GM21381 (cell line): ENCODE results near the gene GARIN5A.

Experiments
- ATAC-seq: cut with Tn5 transposase; IDR thresholded peaks from one replicate; pipeline ENCODE4 v1.9.1; 2021; ENCODE audit warnings: mild to moderate bottlenecking, moderate library complexity; ENCODE audit not compliant: unreplicated experiment

The GARIN5A gene

DNA sequence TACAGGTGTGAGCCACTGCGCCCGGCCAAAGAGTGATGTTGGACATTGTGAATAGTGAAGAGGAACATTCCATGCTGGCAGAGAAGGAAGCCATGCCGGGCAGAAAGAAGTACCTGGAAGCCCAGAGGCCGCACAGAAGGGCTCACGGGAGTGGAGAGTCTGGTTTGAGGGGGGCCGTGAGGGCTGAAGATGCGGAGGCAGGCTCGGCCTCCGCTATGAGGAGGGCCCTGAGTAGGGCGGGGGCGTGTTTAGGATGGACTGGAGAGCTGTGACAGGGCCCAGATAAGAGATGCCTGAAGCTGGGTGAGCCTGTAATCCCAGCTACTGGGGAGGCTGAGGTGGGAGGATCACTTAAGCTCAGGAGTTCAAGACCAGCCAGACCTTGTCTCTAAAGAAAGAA is 32.7 kb upstream of the GARIN5A start:
- no peak for ATAC-seq

DNA sequence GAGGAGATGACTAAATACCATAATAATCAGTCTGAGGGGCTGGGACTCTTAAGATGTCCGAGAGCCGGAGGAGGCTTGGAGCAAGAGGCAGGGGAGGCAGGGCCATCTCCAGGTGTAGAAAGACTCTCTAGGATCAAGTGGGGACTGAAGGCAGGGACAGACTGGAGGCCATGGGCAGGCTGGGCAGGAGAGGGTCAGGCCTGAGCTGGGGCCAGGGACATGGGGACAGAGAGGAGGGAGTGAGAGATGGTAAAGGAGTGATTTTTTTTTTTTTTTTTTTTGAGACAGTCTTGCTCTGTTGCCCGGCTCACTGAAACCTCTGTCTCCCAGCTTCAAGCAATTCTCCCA is 32.2 kb upstream of the GARIN5A start:
- ATAC-seq = no peak

GRCh38 chr19:50507376-50507775 is 30.7 kb upstream of the GARIN5A start:
- no peak for ATAC-seq

- ATAC-seq = no peak
Measured at GRCh38 chr19:50506700-50507099, 30.1 kb upstream of the GARIN5A start.

- no peak for ATAC-seq
Measured at GRCh38 chr19:50505856-50506611, 29.4 kb upstream of the GARIN5A start.

DNA sequence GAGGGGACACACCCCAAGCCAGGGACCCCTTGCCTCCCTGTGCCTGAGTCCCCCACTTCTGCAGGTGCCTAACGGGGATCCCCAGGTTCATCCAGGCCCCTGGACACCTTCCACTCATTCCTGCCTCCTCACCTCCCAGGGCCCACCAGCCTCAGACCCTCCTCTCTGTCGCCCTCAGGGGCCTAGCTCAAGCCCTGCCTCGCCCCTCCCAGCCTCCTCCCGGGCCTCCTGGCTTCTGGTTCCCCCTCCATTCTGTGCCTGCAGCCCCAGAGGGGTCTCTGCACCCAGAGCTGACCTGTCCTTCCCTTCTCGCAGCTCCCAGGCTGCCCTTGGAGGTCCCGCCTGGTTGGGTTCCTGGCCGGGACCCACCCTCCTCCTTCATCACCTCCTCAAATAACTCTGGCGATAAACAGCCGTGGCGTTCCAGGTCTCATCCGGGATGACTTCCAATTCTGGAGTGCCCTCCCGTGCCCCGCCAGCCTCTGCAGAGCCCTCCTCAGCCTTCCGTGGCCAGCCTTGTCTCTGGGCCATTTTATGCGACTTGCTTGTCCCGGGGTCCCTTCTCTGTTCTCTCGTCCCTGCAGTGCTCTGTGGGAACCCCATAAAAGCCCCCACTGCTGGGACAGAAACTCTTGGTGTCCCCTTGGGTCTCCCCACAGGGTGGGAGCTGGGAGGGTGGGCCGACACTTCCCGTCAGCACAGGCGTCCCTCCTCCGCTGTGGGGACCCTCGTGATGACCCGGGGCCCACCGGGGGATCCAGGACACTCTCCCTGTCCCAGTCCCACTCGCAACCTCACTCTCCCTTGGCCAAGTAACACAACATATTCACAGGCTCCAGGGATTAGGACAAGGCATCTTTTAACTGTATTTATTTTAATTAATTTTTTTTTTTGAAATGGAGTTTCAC is 25.2 kb upstream of the GARIN5A start:
- ATAC-seq = no peak

DNA sequence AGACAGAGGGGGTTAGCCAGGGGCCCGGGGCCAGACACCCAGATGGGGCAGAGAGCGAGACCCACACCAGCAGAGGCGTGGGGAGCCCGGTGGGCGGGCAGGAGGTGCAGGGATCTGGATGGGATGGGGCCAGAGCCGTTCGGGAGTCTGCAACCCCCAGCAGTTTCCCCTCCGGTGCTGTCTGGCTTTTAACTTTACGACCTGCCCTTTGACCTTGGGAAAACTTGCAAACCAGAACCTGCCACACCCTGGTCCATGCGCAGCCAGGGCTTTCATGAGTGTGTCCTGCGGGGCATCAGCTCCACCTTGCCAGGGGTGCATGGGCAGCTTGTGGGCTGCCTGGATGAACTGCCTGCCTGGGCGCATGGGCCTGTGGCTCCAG is 24.5 kb upstream of the GARIN5A start:
- no peak for ATAC-seq

GRCh38 chr19:50500753-50501151 is 24.1 kb upstream of the GARIN5A start:
- ATAC-seq = no peak

GRCh38 chr19:50500060-50500752 is 23.6 kb upstream of the GARIN5A start:
- ATAC-seq = no peak

GRCh38 chr19:50498219-50499056 is 21.8 kb upstream of the GARIN5A start:
- ATAC-seq = no peak

GRCh38 chr19:50497022-50497405 is 20.4 kb upstream of the GARIN5A start:
- no peak for ATAC-seq

GRCh38 chr19:50496189-50497021 is 19.8 kb upstream of the GARIN5A start:
- ATAC-seq = no peak

DNA sequence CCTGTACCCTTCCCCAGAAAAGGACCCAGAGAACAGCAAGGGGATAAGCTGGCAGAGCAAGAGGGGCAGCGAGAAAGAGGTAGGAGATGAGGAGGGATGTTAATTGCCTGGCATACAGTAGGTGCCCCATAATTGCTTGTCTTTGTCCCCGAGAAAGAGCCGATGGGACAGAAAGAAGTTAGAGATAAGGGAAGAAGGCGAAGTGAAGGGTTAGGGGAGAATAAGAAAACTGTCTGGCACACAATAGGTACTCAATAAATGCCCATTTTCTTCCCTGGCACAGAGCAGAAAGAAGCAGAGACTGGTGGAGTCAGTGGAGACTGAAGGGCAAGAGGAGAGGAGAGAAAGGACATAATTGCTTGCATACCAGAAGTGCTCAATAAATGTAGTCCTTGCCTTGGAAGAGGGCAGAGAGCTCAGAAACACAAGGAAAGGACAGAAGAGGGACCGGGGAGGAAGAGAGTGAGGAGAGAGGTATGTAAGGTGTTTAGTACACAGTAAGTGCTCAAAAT is 18.4 kb upstream of the GARIN5A start:
- ATAC-seq = no peak

DNA sequence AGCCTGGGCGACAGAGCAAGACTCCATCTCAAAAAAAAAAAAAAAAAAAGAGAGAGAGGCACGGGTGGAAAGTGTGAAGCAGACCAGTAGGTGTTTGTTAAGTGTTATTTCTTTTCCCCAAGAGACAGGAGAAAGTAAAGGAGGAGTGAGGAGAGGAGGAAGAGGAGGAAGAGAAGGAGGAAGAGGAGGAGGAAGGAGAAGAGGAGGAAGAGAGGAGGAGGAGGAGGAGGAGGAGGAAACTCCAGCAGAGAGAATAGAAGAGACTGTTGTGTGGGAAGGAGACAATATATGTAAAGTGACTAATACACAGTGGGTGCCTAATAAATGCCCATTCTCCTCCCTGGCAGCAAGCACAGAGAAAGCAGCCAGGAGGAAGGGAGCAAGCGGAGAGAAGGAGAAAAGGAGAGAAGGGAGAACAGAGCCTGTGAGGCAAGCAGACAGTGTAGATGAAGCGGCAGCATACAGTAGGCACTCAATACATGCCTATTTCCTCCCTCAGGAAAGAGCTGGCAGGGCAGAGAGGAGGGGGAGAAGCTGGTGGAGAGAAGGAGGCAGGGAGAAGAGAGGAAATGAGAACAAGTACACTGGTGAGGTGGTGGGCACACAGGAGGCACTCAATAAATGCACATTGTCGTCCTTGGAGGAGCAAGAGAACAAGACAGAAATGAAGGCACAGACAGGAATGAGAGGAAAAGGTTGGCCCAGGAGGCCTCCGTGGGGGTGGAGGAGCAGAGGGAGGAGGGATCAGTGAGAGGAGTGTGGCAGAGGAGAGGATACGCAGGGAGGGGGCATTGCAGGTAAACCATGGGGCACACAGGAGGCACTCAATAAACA is 17.8 kb upstream of the GARIN5A start:
- no peak for ATAC-seq

- ATAC-seq = no peak
Measured at GRCh38 chr19:50493171-50493570, 16.5 kb upstream of the GARIN5A start.

GRCh38 chr19:50492303-50493052 is 15.8 kb upstream of the GARIN5A start:
- ATAC-seq = no peak

GRCh38 chr19:50490991-50491472 is 14.4 kb upstream of the GARIN5A start:
- ATAC-seq = no peak

DNA sequence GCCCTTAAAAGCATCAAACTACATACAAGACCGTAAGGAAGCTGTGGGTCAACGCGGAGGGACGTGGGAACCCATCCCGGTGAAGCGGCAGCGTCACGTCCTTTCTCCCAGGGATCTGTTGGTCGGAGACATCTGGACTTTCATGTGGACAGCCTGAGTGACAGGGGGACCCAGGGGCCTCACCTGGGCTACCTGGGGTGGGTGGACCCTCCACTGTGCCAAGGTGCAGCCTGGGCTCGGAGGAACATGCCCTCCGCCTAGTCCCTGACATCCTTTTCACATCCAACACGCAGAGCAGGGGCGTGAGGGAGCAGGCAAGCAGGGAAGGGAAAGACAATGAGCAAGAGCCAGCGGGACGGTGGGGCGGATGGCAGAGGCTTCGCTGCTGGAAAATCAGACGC is 13.8 kb upstream of the GARIN5A start:
- no peak for ATAC-seq
